Measurements from ENCODE around the gene CYYR1. TPM values are rescaled to one million over a fixed set of nuclear protein-coding genes. Genes with fewer than 3 reads are reported as not detected.

CYYR1 gene
- total RNA-seq, 1 experiment from 2014 or later, result 13.6 TPM

- no peak overlapping the region for H2AFZ ChIP-seq (ENCODE audit: low read length)
These were observed 150.9 kb downstream of the CYYR1 start for GRCh38 chr21:26422138-26422537.

More at GRCh38 chr21:26422138-26422537, 150.9 kb downstream of the CYYR1 start:
- no peak overlapping the region for H3K4ac ChIP-seq (ENCODE audit: low read depth, low read length)
- no peak overlapping the region for H4K91ac ChIP-seq (ENCODE audit: insufficient read length, low read depth, low read length)
- H3K79me1 ChIP-seq (ENCODE audit: insufficient read depth, low read depth, low read length, poor library complexity, severe bottlenecking), result no peaks in the 10 kb centered on the region
- H2BK15ac ChIP-seq (ENCODE audit: low read depth, low read length), result no peak overlapping the region
- H3T11ph ChIP-seq (ENCODE audit: low read length), result no peak overlapping the region
- H3K4me1 ChIP-seq (ENCODE audit: insufficient read depth, low read length), result no peaks in the 10 kb centered on the region
- H2BK5ac ChIP-seq (ENCODE audit: insufficient read length, low read length), result no peak overlapping the region
- no peak overlapping the region for H3K27ac ChIP-seq (ENCODE audit: insufficient read length, low read depth, low read length)
- no peaks in the 10 kb centered on the region for H3K27me3 Mint-ChIP-seq (ENCODE audit: low read depth)
- no peaks in the 10 kb centered on the region for H3K27me3 ChIP-seq (ENCODE audit: insufficient read depth, low read length)
- H3K36me3 Mint-ChIP-seq (ENCODE audit: insufficient read depth in 1 of 3, low read depth in 3 of 3), result peaks cover 0 to 4% (median 0%) of the 10 kb centered on the region in 3 experiments; a peak in 2 of 7 replicates
- H3K9me3 ChIP-seq (ENCODE audit: control insufficient read depth, low read depth, low read length), result no peaks in the 10 kb centered on the region
- H3K9ac ChIP-seq (ENCODE audit: extremely low read depth, insufficient read length, low read length), result no peak overlapping the region
- H3K56ac ChIP-seq (ENCODE audit: insufficient read length, low read depth, low read length), result no peak overlapping the region
- H4K8ac ChIP-seq (replicated peaks; ENCODE audit: insufficient read length, low read depth, low read length), result no peak overlapping the region
- peaks cover 5 to 11% of the 10 kb centered on the region in 2 experiments; a peak in 4 of 5 replicates for H3K9me3 Mint-ChIP-seq
- H3K23me2 ChIP-seq (ENCODE audit: insufficient read length, low read depth, low read length, poor library complexity, severe bottlenecking), result no peaks in the 10 kb centered on the region
- no peak overlapping the region for H3K23ac ChIP-seq (ENCODE audit: insufficient read length, low read depth, low read length)
- H4K20me1 ChIP-seq (ENCODE audit: control insufficient read depth, insufficient read depth, insufficient read length), result no peaks in the 10 kb centered on the region
- no peak overlapping the region for H3K27ac Mint-ChIP-seq
- H2BK12ac ChIP-seq (ENCODE audit: insufficient read length, low read depth, low read length), result no peak overlapping the region
- DNase-seq, result no peak
- H4K5ac ChIP-seq (ENCODE audit: insufficient read length, low read depth, low read length), result no peak overlapping the region
- H3K4me3 Mint-ChIP-seq, result no peak overlapping the region
- no peak overlapping the region for H2AK5ac ChIP-seq (ENCODE audit: insufficient read length, low read length)
- TF ChIP-seq CTCF (conservative IDR thresholded peaks at IDR 0.05), result no peak
- H2BK120ac ChIP-seq (ENCODE audit: low read depth, low read length, poor library complexity, severe bottlenecking), result no peak overlapping the region
- no peak overlapping the region for H3K14ac ChIP-seq (ENCODE audit: insufficient read depth, low read length)
- no peak overlapping the region for H2BK20ac ChIP-seq (ENCODE audit: low read depth, low read length, poor library complexity, severe bottlenecking)
- no peaks in the 10 kb centered on the region for H3K79me2 ChIP-seq (ENCODE audit: insufficient read depth, low read length)
- H3K4me1 Mint-ChIP-seq, result no peaks in the 10 kb centered on the region
- H3K4me2 ChIP-seq (ENCODE audit: insufficient read depth, insufficient read length, low read length), result no peak overlapping the region
- no peak overlapping the region for H3K18ac ChIP-seq (ENCODE audit: insufficient read length, low read depth, low read length)
- WGBS (ENCODE audit: extremely low coverage, insufficient read length, low lambda C conversion rate), result no CpG with 5 or more reads among the region's 3 CpGs
